ENCODE measurements around the gene UNC13B.

- TF ChIP-seq ZNF274 (IDR thresholded peaks at IDR 0.05; ENCODE audit: low read depth, low read length) = no peak
- TF ChIP-seq YY1 (IDR thresholded peaks at IDR 0.05; ENCODE audit: insufficient read depth, insufficient read length) = no peak
Observed at GRCh38 chr9:35338086-35338485, 176.3 kb downstream of the UNC13B start.
